ENCODE data around the gene CRYZ.
A peak's percentile ranks its signal among the peaks of the same experiment; 100 is the strongest.

CRYZ gene

GRCh38 chr1:74729741-74730478 lies 2.9 kb downstream of the CRYZ start:
- DNase-seq = no peak

- DNase-seq = no peak
These were observed 4.1 kb downstream of the CRYZ start for GRCh38 chr1:74728736-74729135.

- DNase-seq = no peak
These were observed 6.8 kb downstream of the CRYZ start for GRCh38 chr1:74726063-74726462.

GRCh38 chr1:74717626-74718025 lies 15.2 kb downstream of the CRYZ start:
- no peak for DNase-seq

GRCh38 chr1:74716822-74717221 lies 16.0 kb downstream of the CRYZ start:
- DNase-seq = no peak

- DNase-seq = no peak
These were observed 17.0 kb downstream of the CRYZ start for GRCh38 chr1:74715806-74716205.

- no peak for DNase-seq
These were observed 17.7 kb downstream of the CRYZ start for GRCh38 chr1:74715236-74715502.

GRCh38 chr1:74714429-74715235 lies 18.2 kb downstream of the CRYZ start:
- DNase-seq = no peak

GRCh38 chr1:74713849-74714248 lies 19.0 kb downstream of the CRYZ start:
- DNase-seq = no peak

GRCh38 chr1:74712881-74713280 lies 20.0 kb downstream of the CRYZ start:
- DNase-seq = no peak

- DNase-seq = no peak
These were observed 29.3 kb downstream of the CRYZ start for GRCh38 chr1:74703386-74704182.

- no peak for DNase-seq
These were observed 33.5 kb downstream of the CRYZ start for GRCh38 chr1:74699331-74699730.

- DNase-seq = no peak
These were observed 35.0 kb downstream of the CRYZ start for GRCh38 chr1:74697832-74698231.

GRCh38 chr1:74693473-74693872 lies 39.4 kb downstream of the CRYZ start:
- DNase-seq = no peak

GRCh38 chr1:74690909-74691308 lies 41.9 kb downstream of the CRYZ start:
- peak; percentile 11 for DNase-seq

GRCh38 chr1:74690364-74690696 lies 42.5 kb downstream of the CRYZ start:
- peak; percentile 24 for DNase-seq

- DNase-seq = peak; percentile 58
These were observed 43.1 kb downstream of the CRYZ start for GRCh38 chr1:74689621-74690363.

GRCh38 chr1:74686928-74687327 lies 45.9 kb downstream of the CRYZ start:
- DNase-seq = no peak

- no peak for DNase-seq
These were observed 48.5 kb downstream of the CRYZ start for GRCh38 chr1:74684301-74684700.

GRCh38 chr1:74683656-74684055 lies 49.2 kb downstream of the CRYZ start:
- DNase-seq = no peak

GRCh38 chr1:74681851-74682250 lies 51.0 kb downstream of the CRYZ start:
- DNase-seq = no peak

GRCh38 chr1:74681449-74681848 lies 51.4 kb downstream of the CRYZ start:
- DNase-seq = no peak

- DNase-seq = no peak
These were observed 51.8 kb downstream of the CRYZ start for GRCh38 chr1:74681001-74681400.

Data from NCI-H1092 treated with DMSO at 0.1 percent for 48 hours (cell line).